ENCODE results near the gene CALHM5.

DNA sequence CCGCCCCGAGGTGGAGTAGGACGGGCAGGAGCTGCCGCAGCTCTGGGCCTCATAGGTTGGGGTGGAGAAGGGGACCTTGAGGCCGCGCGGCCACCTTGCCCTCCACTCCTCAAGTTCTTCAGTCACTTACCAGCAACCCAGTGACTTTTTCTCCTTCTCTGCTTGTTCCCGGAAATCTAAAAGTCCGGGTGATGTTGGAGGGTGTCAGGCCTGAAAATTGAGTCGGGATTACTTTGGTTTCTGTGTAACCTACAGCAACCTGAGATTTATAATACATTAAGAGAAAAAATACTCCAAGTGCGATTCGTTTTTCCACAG, 60.2 kb downstream of the CALHM5 start:
- TF ChIP-seq, protein P1, sequence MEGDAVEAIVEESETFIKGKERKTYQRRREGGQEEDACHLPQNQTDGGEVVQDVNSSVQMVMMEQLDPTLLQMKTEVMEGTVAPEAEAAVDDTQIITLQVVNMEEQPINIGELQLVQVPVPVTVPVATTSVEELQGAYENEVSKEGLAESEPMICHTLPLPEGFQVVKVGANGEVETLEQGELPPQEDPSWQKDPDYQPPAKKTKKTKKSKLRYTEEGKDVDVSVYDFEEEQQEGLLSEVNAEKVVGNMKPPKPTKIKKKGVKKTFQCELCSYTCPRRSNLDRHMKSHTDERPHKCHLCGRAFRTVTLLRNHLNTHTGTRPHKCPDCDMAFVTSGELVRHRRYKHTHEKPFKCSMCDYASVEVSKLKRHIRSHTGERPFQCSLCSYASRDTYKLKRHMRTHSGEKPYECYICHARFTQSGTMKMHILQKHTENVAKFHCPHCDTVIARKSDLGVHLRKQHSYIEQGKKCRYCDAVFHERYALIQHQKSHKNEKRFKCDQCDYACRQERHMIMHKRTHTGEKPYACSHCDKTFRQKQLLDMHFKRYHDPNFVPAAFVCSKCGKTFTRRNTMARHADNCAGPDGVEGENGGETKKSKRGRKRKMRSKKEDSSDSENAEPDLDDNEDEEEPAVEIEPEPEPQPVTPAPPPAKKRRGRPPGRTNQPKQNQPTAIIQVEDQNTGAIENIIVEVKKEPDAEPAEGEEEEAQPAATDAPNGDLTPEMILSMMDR (IDR thresholded peaks at IDR 0.05), result no peak
- no peak for TF ChIP-seq POLR2AphosphoS5 (IDR thresholded peaks at IDR 0.05; ENCODE audit: low read depth, low read length)
- TF ChIP-seq, protein P2, sequence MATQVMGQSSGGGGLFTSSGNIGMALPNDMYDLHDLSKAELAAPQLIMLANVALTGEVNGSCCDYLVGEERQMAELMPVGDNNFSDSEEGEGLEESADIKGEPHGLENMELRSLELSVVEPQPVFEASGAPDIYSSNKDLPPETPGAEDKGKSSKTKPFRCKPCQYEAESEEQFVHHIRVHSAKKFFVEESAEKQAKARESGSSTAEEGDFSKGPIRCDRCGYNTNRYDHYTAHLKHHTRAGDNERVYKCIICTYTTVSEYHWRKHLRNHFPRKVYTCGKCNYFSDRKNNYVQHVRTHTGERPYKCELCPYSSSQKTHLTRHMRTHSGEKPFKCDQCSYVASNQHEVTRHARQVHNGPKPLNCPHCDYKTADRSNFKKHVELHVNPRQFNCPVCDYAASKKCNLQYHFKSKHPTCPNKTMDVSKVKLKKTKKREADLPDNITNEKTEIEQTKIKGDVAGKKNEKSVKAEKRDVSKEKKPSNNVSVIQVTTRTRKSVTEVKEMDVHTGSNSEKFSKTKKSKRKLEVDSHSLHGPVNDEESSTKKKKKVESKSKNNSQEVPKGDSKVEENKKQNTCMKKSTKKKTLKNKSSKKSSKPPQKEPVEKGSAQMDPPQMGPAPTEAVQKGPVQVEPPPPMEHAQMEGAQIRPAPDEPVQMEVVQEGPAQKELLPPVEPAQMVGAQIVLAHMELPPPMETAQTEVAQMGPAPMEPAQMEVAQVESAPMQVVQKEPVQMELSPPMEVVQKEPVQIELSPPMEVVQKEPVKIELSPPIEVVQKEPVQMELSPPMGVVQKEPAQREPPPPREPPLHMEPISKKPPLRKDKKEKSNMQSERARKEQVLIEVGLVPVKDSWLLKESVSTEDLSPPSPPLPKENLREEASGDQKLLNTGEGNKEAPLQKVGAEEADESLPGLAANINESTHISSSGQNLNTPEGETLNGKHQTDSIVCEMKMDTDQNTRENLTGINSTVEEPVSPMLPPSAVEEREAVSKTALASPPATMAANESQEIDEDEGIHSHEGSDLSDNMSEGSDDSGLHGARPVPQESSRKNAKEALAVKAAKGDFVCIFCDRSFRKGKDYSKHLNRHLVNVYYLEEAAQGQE (IDR thresholded peaks at IDR 0.05; ENCODE audit: insufficient read depth in 1 of 2, low read depth in 2 of 2, low read length in 1 of 2), result no peak

Measured in Panc1 (cell line).